Heart left ventricle (tissue), 16 donors: ENCODE measurements around the gene ZNF507. TPM values are rescaled to one million over a fixed set of nuclear protein-coding genes. Genes with fewer than 3 reads are reported as not detected.

Experiments used
- ATAC-seq, 4 donors: fragments of 200-7000 bp; cut with Tn5 transposase; one replicate each; pipeline ENCODE4 v1.9.1; 2020 to 2022; ENCODE audit warnings: moderate library complexity in 4 of 4, mild to moderate bottlenecking in 3 of 4, moderate number of reproducible peaks in 1 of 4
- DNase-seq, 5 donors: peaks; one replicate each; pipeline ENCODE4 v3.0.0-alpha.2; 2020
- H3K27ac ChIP-seq, 12 donors: fragments of 200-600 bp; sonication (generic) in 4 of 12; one replicate each; pipeline versions ENCODE4 v1.5.0 to v1.8.0; 2016 to 2022; ENCODE audit warnings: mild to moderate bottlenecking in 2 of 12
- H3K27me3 ChIP-seq, 9 donors: fragments of 200-600 bp; sonication (generic) in 2 of 9; one replicate each; pipeline versions ENCODE4 v1.5.1 to v1.8.0; 2016 to 2022; ENCODE audit warnings: mild to moderate bottlenecking in 3 of 9
- H3K36me3 ChIP-seq, 9 donors: fragments of 200-600 bp; sonication (generic) in 2 of 9; one replicate each; pipeline versions ENCODE4 v1.5.0 to v1.8.0; 2018 to 2022; ENCODE audit warnings: mild to moderate bottlenecking in 2 of 9
- H3K4me1 ChIP-seq, 12 donors: fragments of 200-600 bp; sonication (generic) in 4 of 12; one replicate each; pipeline versions ENCODE4 v1.5.0 to v1.8.0; 2016 to 2022; ENCODE audit warnings: mild to moderate bottlenecking in 3 of 12
- H3K4me3 ChIP-seq, 12 donors: fragments of 200-600 bp; sonication (generic) in 4 of 12; one replicate each; pipeline versions ENCODE4 v1.5.0 to v1.8.0; 2017 to 2022; ENCODE audit warnings: mild to moderate bottlenecking in 9 of 12, moderate library complexity in 4 of 12
- H3K9me3 ChIP-seq, 12 donors: fragments of 200-600 bp; sonication (generic) in 4 of 12; one replicate each; pipeline versions ENCODE4 v1.5.0 to v1.8.0; 2016 to 2022; ENCODE audit warnings: mild to moderate bottlenecking in 1 of 12
- POLR2A ChIP-seq, 2 donors: fragments of 450-650 bp; IDR thresholded peaks; one replicate each; pipeline ENCODE4 v1.6.1; 2017; ENCODE audit warnings: antibody characterized with exemption in 2 of 2, mild to moderate bottlenecking in 2 of 2, moderate library complexity in 2 of 2
- WGBS, 4 donors: extraction: QIAGEN DNeasy Blood & Tissue Kit in 2 of 4; methylation state at CpG; one replicate each; pipeline versions ENCODE4 v1.1.5 to v1.1.7; 2013 to 2018; 5-methylcytosine and 5-hydroxymethylcytosine counted together
- intact Hi-C, 10 donors: fragments of 100-400 bp; cut with DNase I; formaldehyde crosslinking; loops; one replicate each; pipeline versions ENCODE4 v1.11.1 to v1.14.2; 2022
- polyA plus RNA-seq, 2 donors: library from polyadenylated mRNA; stranded (reverse); fragments of 200-250 nt; gene quantifications; one replicate each; pipeline ENCODE4 v1.2.3, GENCODE V29; 2013
- total RNA-seq, 9 donors: library from RNA; depleted of rRNA in 2 of 9; stranded (reverse); fragments of >200 nt in 2 of 9; fragmentation: NEBNext Ultra II Directional in 3 of 9; extraction: Animal tissue kit (Norgen Biotek cat#: 25700) in 3 of 9; gene quantifications; one replicate each; pipeline versions ENCODE4 v1.1.0 to v1.2.4, GENCODE V29; 2016 to 2023
- TF ChIP-seq, protein P1 (sequence below), 12 donors: fragments of 200-600 bp; sonication (generic) in 4 of 12; IDR thresholded peaks; one replicate each; pipeline versions ENCODE4 v1.5.0 to v1.8.0; 2018 to 2022; ENCODE audit warnings: antibody characterized with exemption in 12 of 12, mild to moderate bottlenecking in 5 of 12
- donor health status: ischemic (EF 13 %, LVEDD 7.1; RV severe dilation, severe dysfunction).
- donor health status: healthy with polysubstance abuse.
- donor health status: DM: no; HTN: yes; CAD: no.
- donor health status: DM: no; HTN: no; CAD: no.
- donor health status: ischemic (EF 25% LVEDD 6.9; RV normal size, moderate dysfunction).
- donor health status: ischemic (EF 25% LVEDD 5.7; RV mildly dilated, moderate dysfunction).
- donor health status: healthy.
- donor health status: DM: yes; HTN: yes; CAD: no.
- donor health status: ischemic (EF 35%, LVEDD 5.7; RV mildly dilated, moderate dysfunction).
- donor health status: nonischemic (EF 11% LVEDD 7.7; RV severe dilation, severe dysfunction).
- donor health status: DM: yes; HTN: yes; CAD: no.
- donor health status: PGD.
- donor health status: ischemic (EF 29% LVEDD 5.4; RV normal size, mild dysfunction).
- donor health status: nonischemic (EF 23%, LVEDD 6.1; RV moderate dilation, normal function).

ZNF507 gene
- total and polyA plus RNA-seq, 11 donors, result 4.2 to 27.3 (median 16.9) TPM

DNA sequence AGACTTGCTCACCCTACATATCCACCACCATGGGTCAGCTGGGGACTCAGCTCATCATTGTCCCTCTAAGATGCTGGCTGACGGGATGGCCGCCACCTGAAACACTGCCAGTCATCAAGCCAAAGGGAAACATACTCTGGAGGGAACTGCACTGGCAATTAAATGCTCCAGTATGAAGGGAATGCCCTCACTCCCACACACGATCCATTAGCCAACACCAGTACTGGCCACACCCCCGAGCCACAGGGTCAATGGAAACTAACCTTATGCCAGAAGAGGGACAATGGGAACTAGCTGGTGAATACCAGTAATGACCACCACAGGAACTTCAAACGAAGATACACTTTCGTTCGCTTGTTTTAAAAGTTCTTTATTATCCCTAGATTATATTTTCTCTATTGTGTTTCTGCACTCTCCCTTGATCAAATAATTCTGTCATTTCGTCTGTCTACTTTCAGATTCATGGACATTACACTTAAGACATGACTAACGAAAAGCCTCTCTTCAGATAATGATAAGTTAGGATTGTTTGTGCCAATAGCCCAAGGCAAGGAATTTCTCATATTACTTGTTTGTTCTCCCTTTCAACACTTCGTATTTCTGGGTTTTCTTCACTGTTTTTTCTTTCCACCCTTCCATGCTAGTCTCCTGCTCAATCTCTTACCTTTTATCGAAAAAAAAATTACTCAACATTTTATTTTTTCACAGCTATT, 1.7 kb upstream of the ZNF507 start:
- WGBS, 4 donors, result 65 to 78% (median 76%) methylated on average over 11 of the region's 11 CpGs
- Histone ChIP-seq H3K4me1 (peaks cover 0 to 31% (median 16%) of the 10 kb centered on the region in 12 donors), H3K27ac (no peak overlapping the region), H3K9me3 (no peaks in the 10 kb centered on the region), H3K27me3 (peaks cover 0 to 74% (median 0%) of the 10 kb centered on the region in 9 donors), H3K4me3 (no peak overlapping the region), H3K36me3 (peaks cover 0 to 16% (median 6%) of the 10 kb centered on the region in 9 donors)
- ATAC-seq (no peak), DNase-seq (no peak)
- TF ChIP-seq POLR2A (IDR thresholded peaks at IDR 0.05), result no peak
- TF ChIP-seq, protein P1, sequence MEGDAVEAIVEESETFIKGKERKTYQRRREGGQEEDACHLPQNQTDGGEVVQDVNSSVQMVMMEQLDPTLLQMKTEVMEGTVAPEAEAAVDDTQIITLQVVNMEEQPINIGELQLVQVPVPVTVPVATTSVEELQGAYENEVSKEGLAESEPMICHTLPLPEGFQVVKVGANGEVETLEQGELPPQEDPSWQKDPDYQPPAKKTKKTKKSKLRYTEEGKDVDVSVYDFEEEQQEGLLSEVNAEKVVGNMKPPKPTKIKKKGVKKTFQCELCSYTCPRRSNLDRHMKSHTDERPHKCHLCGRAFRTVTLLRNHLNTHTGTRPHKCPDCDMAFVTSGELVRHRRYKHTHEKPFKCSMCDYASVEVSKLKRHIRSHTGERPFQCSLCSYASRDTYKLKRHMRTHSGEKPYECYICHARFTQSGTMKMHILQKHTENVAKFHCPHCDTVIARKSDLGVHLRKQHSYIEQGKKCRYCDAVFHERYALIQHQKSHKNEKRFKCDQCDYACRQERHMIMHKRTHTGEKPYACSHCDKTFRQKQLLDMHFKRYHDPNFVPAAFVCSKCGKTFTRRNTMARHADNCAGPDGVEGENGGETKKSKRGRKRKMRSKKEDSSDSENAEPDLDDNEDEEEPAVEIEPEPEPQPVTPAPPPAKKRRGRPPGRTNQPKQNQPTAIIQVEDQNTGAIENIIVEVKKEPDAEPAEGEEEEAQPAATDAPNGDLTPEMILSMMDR (IDR thresholded peaks at IDR 0.05), result no peak
- intact Hi-C loops, result loop anchor here in 7 of 10 donors (2.0 to 10.0 kb wide), 6 partner anchors 59 to 237 kb away; partner anchors contain the start of genes DPY19L3 (in 4 of the 7) and PDCD5 (in 1 of the 7)

DNA sequence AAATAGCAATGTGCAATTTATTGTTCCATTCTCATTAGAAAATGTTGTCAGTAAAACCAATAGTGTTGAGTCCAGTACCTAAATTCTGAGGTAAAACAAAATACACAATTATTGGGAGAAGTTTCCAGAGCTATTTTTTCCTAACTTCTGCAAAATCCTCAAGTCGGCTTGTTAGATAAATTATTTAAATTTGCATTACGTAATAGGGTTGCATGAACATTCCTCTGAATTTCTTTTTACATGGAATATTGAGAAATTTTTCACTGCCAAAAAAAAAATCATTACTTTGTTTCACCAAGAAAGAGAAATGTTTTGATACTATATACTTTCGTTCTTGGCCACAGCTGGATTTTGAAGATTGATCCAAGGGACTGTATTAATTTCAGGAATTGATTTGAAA, 1.5 kb downstream of the ZNF507 start:
- peaks cover 0 to 37% (median 24%) of the 10 kb centered on the region in 9 donors for H3K36me3 ChIP-seq
- peaks cover 0 to 68% (median 0%) of the 10 kb centered on the region in 9 donors for H3K27me3 ChIP-seq
- peaks cover 0 to 52% (median 38%) of the 10 kb centered on the region in 12 donors for H3K4me1 ChIP-seq
- DNase-seq (no peak), ATAC-seq (no peak)
- intact Hi-C loops, result loop anchor here in 6 of 10 donors (5.0 to 10.0 kb wide), 3 partner anchors 58 to 235 kb away; partner anchors contain the start of genes DPY19L3 (in 5 of the 6) and PDCD5 (in 1 of the 6)
- TF ChIP-seq POLR2A (IDR thresholded peaks at IDR 0.05), result no peak
- TF ChIP-seq, protein P1 (IDR thresholded peaks at IDR 0.05), result no peak
- H3K9me3 ChIP-seq, result no peaks in the 10 kb centered on the region
- 73 to 81% (median 76%) methylated on average over 3 of the region's 3 CpGs for WGBS, 4 donors
- peak overlapping the region in 10 of 12 donors; percentile 73 to 93 (median 82) for H3K4me3 ChIP-seq
- peak overlapping the region in 1 of 12 donors; percentile 83 for H3K27ac ChIP-seq

GRCh38 chr19:32347573-32347972, 2.2 kb downstream of the ZNF507 start:
- no peak for TF ChIP-seq POLR2A (IDR thresholded peaks at IDR 0.05)
- TF ChIP-seq, protein P1 (IDR thresholded peaks at IDR 0.05), result no peak
- Histone ChIP-seq H3K27ac (peak overlapping the region in 1 of 12 donors; percentile 3), H3K4me3 (peak overlapping the region in 2 of 12 donors; percentile 92 to 93), H3K9me3 (no peaks in the 10 kb centered on the region), H3K36me3 (peaks cover 0 to 41% (median 28%) of the 10 kb centered on the region in 9 donors), H3K4me1 (peaks cover 0 to 58% (median 39%) of the 10 kb centered on the region in 12 donors), H3K27me3 (peaks cover 0 to 62% (median 0%) of the 10 kb centered on the region in 9 donors)
- DNase-seq, result no peak
- ATAC-seq, result no peak
- intact Hi-C loops, result loop anchor here in 6 of 10 donors (5.0 to 10.0 kb wide), 3 partner anchors 57 to 235 kb away; partner anchors contain the start of genes DPY19L3 (in 5 of the 6) and PDCD5 (in 1 of the 6)

DNA sequence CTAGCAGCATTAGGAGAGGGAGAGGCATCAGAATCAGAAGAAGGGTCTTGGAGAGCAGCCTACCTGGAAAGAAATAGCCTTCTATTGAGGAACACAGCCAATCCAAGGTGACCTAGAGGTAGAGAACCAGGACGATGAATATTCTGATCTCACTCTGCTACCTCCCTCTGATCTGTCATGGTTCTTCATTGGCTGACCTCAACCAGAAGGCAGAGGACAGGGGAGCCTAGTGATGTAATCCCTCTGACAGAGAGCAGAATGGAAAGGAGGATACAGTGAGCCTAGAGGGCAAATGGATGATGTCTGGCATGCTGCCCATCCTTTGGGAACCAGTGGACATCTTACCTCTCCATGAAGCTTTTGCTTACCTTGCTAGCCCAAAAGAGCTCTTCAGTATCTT, 3.6 kb downstream of the ZNF507 start:
- ATAC-seq (peak in 2 of 4 donors; percentile 26 to 35), DNase-seq (no peak)
- H3K4me3 ChIP-seq, result no peak overlapping the region
- H3K36me3 ChIP-seq, result peaks cover 0 to 56% (median 43%) of the 10 kb centered on the region in 9 donors
- TF ChIP-seq POLR2A (IDR thresholded peaks at IDR 0.05), result no peak
- TF ChIP-seq, protein P1 (IDR thresholded peaks at IDR 0.05), result no peak
- intact Hi-C loops, result loop anchor here in 6 of 10 donors (5.0 to 10.0 kb wide), 3 partner anchors 56 to 233 kb away; partner anchors contain the start of genes DPY19L3 (in 5 of the 6) and PDCD5 (in 1 of the 6)
- peak overlapping the region in 8 of 12 donors; percentile 6 to 49 (median 34) for H3K27ac ChIP-seq
- peaks cover 0 to 58% (median 39%) of the 10 kb centered on the region in 12 donors for H3K4me1 ChIP-seq
- H3K27me3 ChIP-seq, result peaks cover 0 to 51% (median 0%) of the 10 kb centered on the region in 9 donors
- H3K9me3 ChIP-seq, result no peaks in the 10 kb centered on the region
- 63 to 85% (median 70%) methylated on average over 1 of the region's 1 CpG for WGBS, 4 donors
